ENCODE measurements around the gene MYO15B. TPM values are rescaled to one million over a fixed set of nuclear protein-coding genes. Genes with fewer than 3 reads are reported as not detected.

The MYO15B gene
- total and polyA plus RNA-seq, 2 of the 13 experiments (the other 11 are each of a cell fraction or from before 2014, with no cell fraction given): 2.8 to 8.1 TPM

DNA sequence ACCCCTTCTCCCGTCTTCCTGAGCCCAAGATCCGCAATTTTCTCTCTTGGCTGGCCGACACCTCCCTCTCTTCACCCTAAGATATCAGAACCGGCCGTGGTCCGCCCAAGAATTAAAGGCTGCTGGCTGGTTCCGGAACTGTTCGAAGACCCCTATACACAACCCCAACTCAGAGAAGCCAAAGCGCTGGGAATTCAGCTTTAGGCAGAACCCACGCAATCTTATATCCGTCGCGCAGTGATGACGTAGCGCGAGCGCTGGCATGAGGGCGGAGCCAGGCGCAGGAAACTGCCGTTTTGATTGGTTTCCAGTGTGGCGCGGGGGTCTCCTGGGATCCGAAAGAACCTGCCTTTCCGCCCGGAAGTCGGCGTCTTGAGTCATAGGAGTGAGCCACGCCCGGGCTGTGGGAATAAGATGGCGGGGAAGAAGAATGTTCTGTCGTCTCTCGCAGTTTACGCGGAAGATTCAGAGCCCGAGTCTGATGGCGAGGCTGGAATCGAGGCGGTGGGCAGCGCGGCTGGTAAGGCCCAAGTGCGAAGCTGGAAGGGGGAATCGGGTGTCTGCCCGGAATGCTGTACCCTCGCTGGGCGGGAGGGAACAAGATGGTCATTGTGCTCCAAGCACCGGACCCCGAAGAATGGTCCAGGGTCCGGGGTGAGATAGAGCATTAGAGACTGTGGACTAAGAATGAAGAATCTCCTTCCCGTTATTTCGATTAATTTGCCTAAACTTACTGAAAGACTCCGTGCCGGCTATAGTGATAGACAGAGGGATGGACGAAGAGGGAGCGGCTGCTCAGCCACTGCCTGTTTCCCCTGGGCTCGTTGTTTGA lies 79.6 kb downstream of the MYO15B start, which contains the start of the genes RECQL5 and SAP30BP (continued):
- TF ChIP-seq RBM39 (IDR thresholded peaks at IDR 0.05; ENCODE audit: low read depth, low read length, poor library complexity, severe bottlenecking) (peak; percentile 77), ZC3H13 (CRISPR knock-in tag; IDR thresholded peaks at IDR 0.05) (no peak), CAMTA2 (CRISPR knock-in tag; IDR thresholded peaks at IDR 0.05; ENCODE audit: borderline replicate concordance) (no peak; the same call in 1 of the 2 replicates), SRSF1 (optimal IDR thresholded peaks at IDR 0.05; ENCODE audit: low read depth, low read length) (peak; percentile 96), ZFAT (CRISPR knock-in tag; conservative IDR thresholded peaks at IDR 0.05) (no peak), MLLT10 (CRISPR knock-in tag; IDR thresholded peaks at IDR 0.05) (no peak), ZBTB21 (CRISPR knock-in tag; IDR thresholded peaks at IDR 0.05) (no peak), CHD4 (IDR thresholded peaks at IDR 0.05; ENCODE audit: borderline replicate concordance, low read length) (no peak), ZFX (CRISPR knock-in tag; IDR thresholded peaks at IDR 0.05; ENCODE audit: low read depth) (peak; percentile 65), ZBTB8A (CRISPR knock-in tag; IDR thresholded peaks at IDR 0.05; ENCODE audit: borderline replicate concordance, low read depth) (no peak), SMAD3 (CRISPR knock-in tag; IDR thresholded peaks at IDR 0.05) (peak; percentile 72; the same call in 1 of the 2 replicates), BHLHE40 (IDR thresholded peaks at IDR 0.05; ENCODE audit: low read length) (no peak; the same call in 1 of the 2 replicates), HES4 (CRISPR knock-in tag; IDR thresholded peaks at IDR 0.05; ENCODE audit: borderline replicate concordance) (no peak; the same call in 1 of the 2 replicates), DNMT1 (CRISPR knock-in tag; IDR thresholded peaks at IDR 0.05) (no peak), JUNB (CRISPR knock-in tag; IDR thresholded peaks at IDR 0.05; ENCODE audit: borderline replicate concordance) (no peak), REPIN1 (CRISPR knock-in tag; IDR thresholded peaks at IDR 0.05; ENCODE audit: borderline replicate concordance, low read depth) (no peak; the same call in 1 of the 2 replicates), ZNF138 (CRISPR knock-in tag; IDR thresholded peaks at IDR 0.05; ENCODE audit: low read depth) (no peak), KDM5B (CRISPR knock-in tag; IDR thresholded peaks at IDR 0.05; ENCODE audit: borderline replicate concordance) (peak; percentile 70; the same call in 1 of the 2 replicates)
- TF ChIP-seq, protein P1, sequence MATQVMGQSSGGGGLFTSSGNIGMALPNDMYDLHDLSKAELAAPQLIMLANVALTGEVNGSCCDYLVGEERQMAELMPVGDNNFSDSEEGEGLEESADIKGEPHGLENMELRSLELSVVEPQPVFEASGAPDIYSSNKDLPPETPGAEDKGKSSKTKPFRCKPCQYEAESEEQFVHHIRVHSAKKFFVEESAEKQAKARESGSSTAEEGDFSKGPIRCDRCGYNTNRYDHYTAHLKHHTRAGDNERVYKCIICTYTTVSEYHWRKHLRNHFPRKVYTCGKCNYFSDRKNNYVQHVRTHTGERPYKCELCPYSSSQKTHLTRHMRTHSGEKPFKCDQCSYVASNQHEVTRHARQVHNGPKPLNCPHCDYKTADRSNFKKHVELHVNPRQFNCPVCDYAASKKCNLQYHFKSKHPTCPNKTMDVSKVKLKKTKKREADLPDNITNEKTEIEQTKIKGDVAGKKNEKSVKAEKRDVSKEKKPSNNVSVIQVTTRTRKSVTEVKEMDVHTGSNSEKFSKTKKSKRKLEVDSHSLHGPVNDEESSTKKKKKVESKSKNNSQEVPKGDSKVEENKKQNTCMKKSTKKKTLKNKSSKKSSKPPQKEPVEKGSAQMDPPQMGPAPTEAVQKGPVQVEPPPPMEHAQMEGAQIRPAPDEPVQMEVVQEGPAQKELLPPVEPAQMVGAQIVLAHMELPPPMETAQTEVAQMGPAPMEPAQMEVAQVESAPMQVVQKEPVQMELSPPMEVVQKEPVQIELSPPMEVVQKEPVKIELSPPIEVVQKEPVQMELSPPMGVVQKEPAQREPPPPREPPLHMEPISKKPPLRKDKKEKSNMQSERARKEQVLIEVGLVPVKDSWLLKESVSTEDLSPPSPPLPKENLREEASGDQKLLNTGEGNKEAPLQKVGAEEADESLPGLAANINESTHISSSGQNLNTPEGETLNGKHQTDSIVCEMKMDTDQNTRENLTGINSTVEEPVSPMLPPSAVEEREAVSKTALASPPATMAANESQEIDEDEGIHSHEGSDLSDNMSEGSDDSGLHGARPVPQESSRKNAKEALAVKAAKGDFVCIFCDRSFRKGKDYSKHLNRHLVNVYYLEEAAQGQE (IDR thresholded peaks at IDR 0.05; ENCODE audit: borderline replicate concordance in 1 of 2, low read depth in 1 of 2, low read length in 2 of 2): no peak; a peak in 1 of 4 replicates
- TF ChIP-seq, protein P2, sequence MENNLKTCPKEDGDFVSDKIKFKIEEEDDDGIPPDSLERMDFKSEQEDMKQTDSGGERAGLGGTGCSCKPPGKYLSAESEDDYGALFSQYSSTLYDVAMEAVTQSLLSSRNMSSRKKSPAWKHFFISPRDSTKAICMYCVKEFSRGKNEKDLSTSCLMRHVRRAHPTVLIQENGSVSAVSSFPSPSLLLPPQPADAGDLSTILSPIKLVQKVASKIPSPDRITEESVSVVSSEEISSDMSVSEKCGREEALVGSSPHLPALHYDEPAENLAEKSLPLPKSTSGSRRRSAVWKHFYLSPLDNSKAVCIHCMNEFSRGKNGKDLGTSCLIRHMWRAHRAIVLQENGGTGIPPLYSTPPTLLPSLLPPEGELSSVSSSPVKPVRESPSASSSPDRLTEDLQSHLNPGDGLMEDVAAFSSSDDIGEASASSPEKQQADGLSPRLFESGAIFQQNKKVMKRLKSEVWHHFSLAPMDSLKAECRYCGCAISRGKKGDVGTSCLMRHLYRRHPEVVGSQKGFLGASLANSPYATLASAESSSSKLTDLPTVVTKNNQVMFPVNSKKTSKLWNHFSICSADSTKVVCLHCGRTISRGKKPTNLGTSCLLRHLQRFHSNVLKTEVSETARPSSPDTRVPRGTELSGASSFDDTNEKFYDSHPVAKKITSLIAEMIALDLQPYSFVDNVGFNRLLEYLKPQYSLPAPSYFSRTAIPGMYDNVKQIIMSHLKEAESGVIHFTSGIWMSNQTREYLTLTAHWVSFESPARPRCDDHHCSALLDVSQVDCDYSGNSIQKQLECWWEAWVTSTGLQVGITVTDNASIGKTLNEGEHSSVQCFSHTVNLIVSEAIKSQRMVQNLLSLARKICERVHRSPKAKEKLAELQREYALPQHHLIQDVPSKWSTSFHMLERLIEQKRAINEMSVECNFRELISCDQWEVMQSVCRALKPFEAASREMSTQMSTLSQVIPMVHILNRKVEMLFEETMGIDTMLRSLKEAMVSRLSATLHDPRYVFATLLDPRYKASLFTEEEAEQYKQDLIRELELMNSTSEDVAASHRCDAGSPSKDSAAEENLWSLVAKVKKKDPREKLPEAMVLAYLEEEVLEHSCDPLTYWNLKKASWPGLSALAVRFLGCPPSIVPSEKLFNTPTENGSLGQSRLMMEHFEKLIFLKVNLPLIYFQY (CRISPR knock-in tag; IDR thresholded peaks at IDR 0.05; ENCODE audit: borderline replicate concordance): no peak; the same call in 1 of the 2 replicates

All from HepG2 (cell line).